Mucosa of rectum (tissue), 2 donors: ENCODE data around the gene ZNF23.

ENCODE experiments used
- H3K27ac ChIP-seq, 2 donors: one replicate each; pipeline ENCODE4 v1.7.0; 2013; ENCODE audit warnings: inconsistent platforms in 2 of 2, low read depth in 2 of 2, low read length in 2 of 2
- H3K27me3 ChIP-seq, 2 donors: one replicate each; pipeline ENCODE4 v1.7.0; 2013; ENCODE audit warnings: low read length in 2 of 2; ENCODE audit not compliant: control insufficient read depth in 2 of 2, insufficient read depth in 2 of 2
- H3K36me3 ChIP-seq, 2 donors: one replicate each; pipeline ENCODE4 v1.7.0; 2013; ENCODE audit warnings: low read length in 2 of 2; ENCODE audit not compliant: control insufficient read depth in 2 of 2, insufficient read depth in 2 of 2
- H3K4me1 ChIP-seq, 2 donors: one replicate each; pipeline ENCODE4 v1.7.0; 2013; ENCODE audit warnings: low read length in 2 of 2, mild to moderate bottlenecking in 1 of 2; ENCODE audit not compliant: control insufficient read depth in 2 of 2, insufficient read depth in 2 of 2
- H3K4me3 ChIP-seq, 2 donors: one replicate each; pipeline ENCODE4 v1.7.0; 2013; ENCODE audit warnings: low read length in 2 of 2
- H3K9ac ChIP-seq, 2 donors: one replicate each; pipeline ENCODE4 v1.7.0; 2013; ENCODE audit warnings: low read length in 2 of 2, low read depth in 1 of 2, mild to moderate bottlenecking in 1 of 2
- H3K9me3 ChIP-seq, 2 donors: one replicate each; pipeline ENCODE4 v1.7.0; 2013; ENCODE audit warnings: low read length in 2 of 2; ENCODE audit not compliant: control insufficient read depth in 2 of 2
- donor health status: healthy.
- donor health status: Normal muscosa, but diverticular disease.

ZNF23 gene

GRCh38 chr16:71491054-71491453, 29.0 kb upstream of the ZNF23 start:
- no peaks in the 10 kb centered on the region for H3K36me3 ChIP-seq

GRCh38 chr16:71490361-71490760, 28.3 kb upstream of the ZNF23 start:
- no peak overlapping the region for H3K27ac ChIP-seq
- no peaks in the 10 kb centered on the region for H3K4me1 ChIP-seq
- no peaks in the 10 kb centered on the region for H3K9me3 ChIP-seq
- no peak overlapping the region for H3K9ac ChIP-seq
- H3K27me3 ChIP-seq = no peaks in the 10 kb centered on the region
- H3K36me3 ChIP-seq = no peaks in the 10 kb centered on the region
- H3K4me3 ChIP-seq = no peak overlapping the region

More at GRCh38 chr16:71491054-71491453, 29.0 kb upstream of the ZNF23 start:
- H3K9ac ChIP-seq = no peak overlapping the region
- no peaks in the 10 kb centered on the region for H3K9me3 ChIP-seq
- no peak overlapping the region for H3K27ac ChIP-seq
- H3K4me3 ChIP-seq = no peak overlapping the region
- no peaks in the 10 kb centered on the region for H3K27me3 ChIP-seq
- no peaks in the 10 kb centered on the region for H3K4me1 ChIP-seq

DNA sequence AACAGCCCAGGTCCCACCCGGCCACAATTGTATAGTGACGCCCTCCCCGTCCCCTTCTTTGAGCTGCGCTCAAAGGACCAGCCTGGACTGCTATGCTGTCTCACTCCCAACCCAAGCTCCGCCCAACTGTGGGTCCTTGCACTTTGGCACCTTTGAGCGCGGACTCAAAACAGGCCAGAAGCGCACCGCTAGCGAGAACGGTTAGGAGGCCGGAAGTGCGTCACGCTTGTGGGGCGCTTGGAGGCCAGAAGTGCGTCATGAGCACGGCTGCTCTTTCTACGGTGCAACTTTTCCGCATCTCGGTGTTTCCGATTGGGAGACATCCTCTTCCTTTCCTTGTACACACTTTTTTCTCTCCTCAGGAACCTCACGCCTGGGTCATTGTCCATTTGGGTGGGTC, 27.1 kb upstream of the ZNF23 start, which contains the start of gene ZNF19:
Gene ZNF19 (minus strand): TSS at position 203 of the 400 bp plus-strand sequence. CDS start 7,210 bp downstream, outside the sequence.
- no peak within 1 kb of the TSS for H3K4me3 ChIP-seq
- no peaks in the 10 kb centered on the region for H3K36me3 ChIP-seq
- H3K27ac ChIP-seq = no peak within 1 kb of the TSS
- H3K9ac ChIP-seq = no peak within 1 kb of the TSS
- peaks cover 0 to 2% of the 10 kb centered on the region in 2 donors for H3K4me1 ChIP-seq
- H3K27me3 ChIP-seq = no peaks in the 10 kb centered on the region
- no peaks in the 10 kb centered on the region for H3K9me3 ChIP-seq

DNA sequence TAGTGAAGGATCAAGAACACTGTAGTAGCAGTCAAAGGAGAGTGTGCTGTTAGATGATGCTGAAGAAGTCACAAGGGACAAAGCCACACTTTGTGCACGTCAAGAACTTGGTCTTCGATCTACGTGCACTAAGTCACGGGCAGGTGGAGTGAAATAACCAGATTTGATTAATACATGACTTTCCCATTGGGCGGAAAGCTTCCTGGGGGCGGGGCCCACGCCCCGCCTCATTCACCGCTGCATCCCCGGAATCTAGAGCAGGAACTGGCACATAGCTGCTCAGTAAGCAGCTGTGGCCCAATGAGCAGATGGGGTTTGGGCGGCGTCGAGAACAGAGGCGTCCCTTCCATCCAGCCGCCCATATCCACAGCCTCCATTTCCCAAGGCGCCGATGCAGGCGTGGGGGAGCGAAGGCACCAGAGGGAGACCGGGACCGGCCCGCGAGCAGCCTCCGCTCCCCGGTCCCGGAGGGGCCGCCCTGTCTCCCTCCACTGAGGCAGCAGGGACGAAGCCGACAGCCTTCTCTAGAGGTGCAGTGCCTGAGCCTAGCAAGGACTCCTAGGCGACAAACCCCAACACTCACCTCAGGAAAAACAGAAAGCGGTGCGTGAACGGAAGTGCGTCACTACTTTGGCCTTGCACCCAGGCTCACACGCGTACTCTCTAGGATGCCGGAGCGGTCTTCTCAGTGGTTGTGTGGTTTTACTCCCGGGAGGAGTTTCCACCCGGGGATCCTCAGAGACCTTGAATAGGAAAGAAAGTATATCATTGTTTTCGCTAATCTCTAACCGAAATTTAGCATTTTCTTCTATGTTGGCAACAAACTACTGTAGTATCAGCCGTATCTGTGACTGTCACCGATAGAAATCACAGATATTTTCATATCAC, 22.2 kb upstream of the ZNF23 start:
- H3K4me1 ChIP-seq = peaks cover 0 to 2% of the 10 kb centered on the region in 2 donors
- peak overlapping the region; percentile 89 to 97 for H3K4me3 ChIP-seq
- no peaks in the 10 kb centered on the region for H3K27me3 ChIP-seq
- H3K9me3 ChIP-seq = no peaks in the 10 kb centered on the region
- H3K9ac ChIP-seq = peak overlapping the region; percentile 90 to 98
- H3K27ac ChIP-seq = peak overlapping the region; percentile 94 to 99
- no peaks in the 10 kb centered on the region for H3K36me3 ChIP-seq

- H3K9me3 ChIP-seq = no peaks in the 10 kb centered on the region
- H3K4me1 ChIP-seq = peaks cover 0 to 2% of the 10 kb centered on the region in 2 donors
- H3K9ac ChIP-seq = no peak overlapping the region
- no peak overlapping the region for H3K27ac ChIP-seq
- H3K4me3 ChIP-seq = no peak overlapping the region
- H3K27me3 ChIP-seq = no peaks in the 10 kb centered on the region
- H3K36me3 ChIP-seq = peaks cover 3 to 14% of the 10 kb centered on the region in 2 donors
These were observed 20.5 kb upstream of the ZNF23 start for GRCh38 chr16:71482569-71482968.

DNA sequence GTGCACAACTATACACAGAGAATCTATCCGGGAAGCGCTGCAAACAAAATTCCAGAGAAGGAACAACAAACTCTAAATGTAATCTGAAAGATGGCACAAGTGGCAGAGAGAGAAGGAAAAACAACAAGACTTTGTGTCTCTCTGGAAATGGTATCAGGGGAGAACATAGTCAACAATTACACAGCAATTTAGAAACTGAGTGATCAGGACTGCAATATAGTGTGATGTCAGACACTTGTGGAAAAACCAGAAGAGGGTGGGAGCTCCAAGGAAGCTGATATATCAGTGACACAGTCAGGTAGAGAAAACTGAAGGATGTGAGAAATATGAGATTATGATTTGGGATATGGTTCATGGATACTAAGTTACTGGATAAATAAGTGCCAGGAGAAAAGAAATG, 18.9 kb upstream of the ZNF23 start:
- peaks cover 16 to 24% of the 10 kb centered on the region in 2 donors for H3K36me3 ChIP-seq
- H3K27ac ChIP-seq = no peak overlapping the region
- H3K9me3 ChIP-seq = no peaks in the 10 kb centered on the region
- no peak overlapping the region for H3K4me3 ChIP-seq
- H3K27me3 ChIP-seq = no peaks in the 10 kb centered on the region
- peaks cover 0 to 2% of the 10 kb centered on the region in 2 donors for H3K4me1 ChIP-seq
- H3K9ac ChIP-seq = no peak overlapping the region

- Histone ChIP-seq H3K27me3 (no peaks in the 10 kb centered on the region), H3K9me3 (no peaks in the 10 kb centered on the region), H3K36me3 (peaks cover 24 to 32% of the 10 kb centered on the region in 2 donors), H3K27ac (no peak overlapping the region), H3K4me1 (no peaks in the 10 kb centered on the region), H3K9ac (no peak overlapping the region), H3K4me3 (no peak overlapping the region)
These were observed 17.4 kb upstream of the ZNF23 start for GRCh38 chr16:71479420-71479819.

DNA sequence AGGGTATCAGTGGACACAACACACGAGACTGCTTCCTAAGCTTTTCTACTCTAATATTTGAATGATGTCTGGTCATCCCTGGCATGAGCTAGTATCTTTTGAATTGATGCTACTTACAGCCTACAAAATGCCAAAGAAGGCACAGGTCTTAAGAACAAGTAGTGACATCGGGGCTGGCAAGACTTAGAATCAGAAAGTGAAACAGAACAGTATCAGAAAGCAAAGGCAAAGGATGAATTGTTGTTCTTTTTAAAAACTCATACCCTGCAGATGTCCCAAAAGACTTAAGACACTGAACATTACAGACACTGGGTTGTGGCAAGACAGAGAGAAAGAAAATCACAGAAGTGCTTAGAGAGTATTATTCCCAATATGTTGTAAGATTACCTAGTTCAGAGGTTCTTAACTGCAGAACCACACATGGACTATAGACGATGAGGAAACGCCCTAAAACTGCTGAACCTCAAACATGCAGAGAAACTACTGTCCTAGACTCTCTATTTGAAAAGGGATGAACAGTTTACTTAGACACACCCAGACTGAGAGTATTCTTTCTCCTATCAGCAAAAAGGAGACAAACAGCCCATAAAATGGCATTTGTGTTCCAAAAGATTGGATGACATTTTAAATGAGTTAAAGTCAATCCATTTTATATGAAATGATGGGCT, 14.5 kb upstream of the ZNF23 start:
- H3K27ac ChIP-seq = no peak overlapping the region
- no peaks in the 10 kb centered on the region for H3K4me1 ChIP-seq
- H3K9me3 ChIP-seq = no peaks in the 10 kb centered on the region
- H3K4me3 ChIP-seq = no peak overlapping the region
- peaks cover 24 to 32% of the 10 kb centered on the region in 2 donors for H3K36me3 ChIP-seq
- no peaks in the 10 kb centered on the region for H3K27me3 ChIP-seq
- H3K9ac ChIP-seq = no peak overlapping the region

- H3K27me3 ChIP-seq = no peaks in the 10 kb centered on the region
- no peak overlapping the region for H3K9ac ChIP-seq
- peaks cover 27 to 32% of the 10 kb centered on the region in 2 donors for H3K36me3 ChIP-seq
- no peaks in the 10 kb centered on the region for H3K4me1 ChIP-seq
- no peak overlapping the region for H3K4me3 ChIP-seq
- no peaks in the 10 kb centered on the region for H3K9me3 ChIP-seq
- H3K27ac ChIP-seq = no peak overlapping the region
These were observed 12.8 kb upstream of the ZNF23 start for GRCh38 chr16:71474864-71475263.

- Histone ChIP-seq H3K4me1 (no peaks in the 10 kb centered on the region), H3K4me3 (no peak overlapping the region), H3K9ac (no peak overlapping the region), H3K27me3 (no peaks in the 10 kb centered on the region), H3K9me3 (no peaks in the 10 kb centered on the region), H3K36me3 (peaks cover 27 to 31% of the 10 kb centered on the region in 2 donors), H3K27ac (no peak overlapping the region)
These were observed 11.8 kb upstream of the ZNF23 start for GRCh38 chr16:71473891-71474290.
